HL-60 (cell line): ENCODE measurements around the gene AGAP6.
"Not testable (repeated sequence)": the region's sequence is repeated elsewhere in the genome, so short reads cannot be mapped to it uniquely, and the experiment has no call there.

ENCODE experiments used
- DNase-seq, 2 experiments: peaks; one replicate each; pipeline ENCODE4 v3.0.0-alpha.2; 2010 to 2020; ENCODE audit warnings: low read depth in 1 of 2, low spot score in 1 of 2
- H3K27ac ChIP-seq: fragments of 250-450 bp; sonication (Bioruptor Pico); replicated peaks from 2 replicates; pipeline ENCODE4 v1.5.1; 2020; ENCODE audit warnings: mild to moderate bottlenecking, moderate library complexity
- H3K27me3 ChIP-seq: fragments of 250-450 bp; sonication (Bioruptor Pico); 2 replicates; pipeline ENCODE4 v1.5.1; 2021; ENCODE audit warnings: mild to moderate bottlenecking, moderate library complexity; ENCODE audit not compliant: insufficient read depth, poor library complexity, severe bottlenecking
- H3K4me3 ChIP-seq: replicated peaks from 2 replicates; pipeline ENCODE4 v1.5.1; 2011; ENCODE audit warnings: mild to moderate bottlenecking, control low read depth, low read length; ENCODE audit not compliant: insufficient read depth
- CTCF ChIP-seq: IDR thresholded peaks from one replicate; pipeline ENCODE4 v1.5.1; 2011; ENCODE audit warnings: low read length, control low read depth, inconsistent platforms; ENCODE audit not compliant: insufficient read depth
- GABPA ChIP-seq: IDR thresholded peaks from 2 replicates; pipeline ENCODE4 v1.6.1; 2012; ENCODE audit warnings: low read depth
- POLR2AphosphoS5 ChIP-seq: IDR thresholded peaks from 2 replicates; pipeline ENCODE4 v1.6.1; 2012; ENCODE audit warnings: low read depth
- SPI1 ChIP-seq: IDR thresholded peaks from 2 replicates; pipeline ENCODE4 v1.6.1; 2012; ENCODE audit warnings: low read depth, mild to moderate bottlenecking, borderline replicate concordance
- TF ChIP-seq, protein P1 (sequence below): IDR thresholded peaks from 2 replicates; pipeline ENCODE4 v1.6.1; 2012; ENCODE audit warnings: low read depth; ENCODE audit not compliant: insufficient replicate concordance

Gene AGAP6

GRCh38 chr10:50044941-50045664 lies 56.9 kb downstream of the AGAP6 start:
- TF ChIP-seq POLR2AphosphoS5 = no peak
- no peak for TF ChIP-seq GABPA
- no peak for TF ChIP-seq CTCF
- no peak for TF ChIP-seq SPI1
- TF ChIP-seq, protein P1, sequence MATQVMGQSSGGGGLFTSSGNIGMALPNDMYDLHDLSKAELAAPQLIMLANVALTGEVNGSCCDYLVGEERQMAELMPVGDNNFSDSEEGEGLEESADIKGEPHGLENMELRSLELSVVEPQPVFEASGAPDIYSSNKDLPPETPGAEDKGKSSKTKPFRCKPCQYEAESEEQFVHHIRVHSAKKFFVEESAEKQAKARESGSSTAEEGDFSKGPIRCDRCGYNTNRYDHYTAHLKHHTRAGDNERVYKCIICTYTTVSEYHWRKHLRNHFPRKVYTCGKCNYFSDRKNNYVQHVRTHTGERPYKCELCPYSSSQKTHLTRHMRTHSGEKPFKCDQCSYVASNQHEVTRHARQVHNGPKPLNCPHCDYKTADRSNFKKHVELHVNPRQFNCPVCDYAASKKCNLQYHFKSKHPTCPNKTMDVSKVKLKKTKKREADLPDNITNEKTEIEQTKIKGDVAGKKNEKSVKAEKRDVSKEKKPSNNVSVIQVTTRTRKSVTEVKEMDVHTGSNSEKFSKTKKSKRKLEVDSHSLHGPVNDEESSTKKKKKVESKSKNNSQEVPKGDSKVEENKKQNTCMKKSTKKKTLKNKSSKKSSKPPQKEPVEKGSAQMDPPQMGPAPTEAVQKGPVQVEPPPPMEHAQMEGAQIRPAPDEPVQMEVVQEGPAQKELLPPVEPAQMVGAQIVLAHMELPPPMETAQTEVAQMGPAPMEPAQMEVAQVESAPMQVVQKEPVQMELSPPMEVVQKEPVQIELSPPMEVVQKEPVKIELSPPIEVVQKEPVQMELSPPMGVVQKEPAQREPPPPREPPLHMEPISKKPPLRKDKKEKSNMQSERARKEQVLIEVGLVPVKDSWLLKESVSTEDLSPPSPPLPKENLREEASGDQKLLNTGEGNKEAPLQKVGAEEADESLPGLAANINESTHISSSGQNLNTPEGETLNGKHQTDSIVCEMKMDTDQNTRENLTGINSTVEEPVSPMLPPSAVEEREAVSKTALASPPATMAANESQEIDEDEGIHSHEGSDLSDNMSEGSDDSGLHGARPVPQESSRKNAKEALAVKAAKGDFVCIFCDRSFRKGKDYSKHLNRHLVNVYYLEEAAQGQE = no peak
- H3K27me3 ChIP-seq = no peaks in the 10 kb centered on the region
- no peak overlapping the region for H3K27ac ChIP-seq
- DNase-seq = no peak
- H3K4me3 ChIP-seq = no peak overlapping the region

DNA sequence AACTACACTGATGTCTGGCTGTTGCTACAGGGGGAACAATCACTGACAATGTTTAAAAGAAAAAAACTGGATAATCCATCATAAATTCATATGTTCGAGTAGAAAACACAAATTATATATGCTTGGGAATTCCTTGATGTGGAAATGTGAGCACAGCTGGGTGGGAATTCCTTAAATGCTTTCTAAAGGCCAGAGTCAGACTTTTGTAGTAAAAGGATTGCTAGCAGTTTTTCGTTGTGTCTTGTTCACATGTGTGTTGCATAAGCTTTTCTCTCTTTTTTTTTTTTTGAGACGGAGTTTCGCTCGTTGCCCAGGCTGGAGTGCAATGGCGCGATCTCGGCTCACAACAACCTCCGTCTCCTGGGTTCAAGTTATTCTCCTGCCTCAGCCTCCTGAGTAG lies 58.3 kb downstream of the AGAP6 start:
- H3K4me3 ChIP-seq, H3K27me3 ChIP-seq, DNase-seq, H3K27ac ChIP-seq: not testable (repeated sequence)

DNA sequence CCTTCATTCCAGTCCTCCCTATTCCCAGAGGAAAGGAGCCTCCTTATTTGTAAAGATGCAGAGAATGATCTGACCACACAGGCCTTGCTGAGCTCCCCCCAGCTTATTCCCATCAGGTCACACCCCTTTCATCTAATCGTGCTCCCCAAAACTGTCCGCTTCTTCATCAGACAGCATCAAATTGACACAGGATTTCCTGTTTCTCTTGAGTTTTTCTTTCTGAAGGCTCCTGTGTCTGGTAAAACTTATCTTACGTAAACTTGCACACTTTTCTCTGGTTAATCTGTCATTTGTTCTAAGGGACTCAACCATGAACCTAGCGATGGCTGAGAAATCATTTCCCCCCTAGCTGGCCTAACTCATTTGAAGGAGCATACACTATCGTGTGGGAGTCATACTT lies 59.4 kb downstream of the AGAP6 start:
- H3K4me3 ChIP-seq, DNase-seq, H3K27me3 ChIP-seq, H3K27ac ChIP-seq: not testable (repeated sequence)

DNA sequence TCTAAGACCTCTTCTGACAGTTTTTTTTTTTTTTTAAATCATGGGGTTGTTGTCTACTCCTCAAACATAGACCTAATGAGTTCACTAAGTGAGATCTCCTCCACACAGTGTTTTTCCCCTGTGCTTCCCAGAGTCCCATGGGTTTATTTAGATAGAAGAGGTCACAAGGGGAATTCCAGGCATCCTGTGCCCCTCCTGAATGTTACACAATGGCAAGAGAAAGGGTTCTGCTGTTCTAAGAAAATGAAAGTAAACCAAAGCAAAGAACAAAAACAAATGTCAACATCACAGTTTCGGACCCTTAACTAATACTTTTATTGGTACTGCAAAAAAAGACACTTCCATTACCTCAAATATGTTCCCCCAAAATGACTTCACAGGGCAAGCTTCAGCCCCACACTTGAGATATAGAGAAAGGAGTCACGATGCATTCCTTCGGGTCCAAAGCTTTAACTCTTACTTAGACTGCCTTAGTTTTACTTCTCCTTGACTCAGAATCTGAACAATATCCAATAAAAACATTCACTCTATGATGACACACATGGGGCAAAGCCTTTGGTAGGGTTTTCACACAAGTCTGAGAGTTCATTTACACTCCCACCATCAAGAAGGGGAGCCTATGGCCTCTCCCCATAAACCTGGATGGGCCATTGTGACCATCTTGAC lies 63.9 kb downstream of the AGAP6 start:
- not testable (repeated sequence) for DNase-seq, H3K27me3 ChIP-seq, H3K27ac ChIP-seq, H3K4me3 ChIP-seq

- not testable (repeated sequence) for H3K27me3 ChIP-seq, DNase-seq, H3K4me3 ChIP-seq, H3K27ac ChIP-seq
These were observed 64.7 kb downstream of the AGAP6 start for GRCh38 chr10:50052778-50053376.

GRCh38 chr10:50055494-50056292 lies 67.5 kb downstream of the AGAP6 start:
- H3K27ac ChIP-seq, H3K27me3 ChIP-seq, DNase-seq, H3K4me3 ChIP-seq: not testable (repeated sequence)

- not testable (repeated sequence) for DNase-seq, H3K4me3 ChIP-seq, H3K27me3 ChIP-seq, H3K27ac ChIP-seq
These were observed 68.4 kb downstream of the AGAP6 start for GRCh38 chr10:50056654-50057053.

GRCh38 chr10:50058727-50059126 lies 70.5 kb downstream of the AGAP6 start:
- not testable (repeated sequence) for DNase-seq, H3K27me3 ChIP-seq, H3K27ac ChIP-seq, H3K4me3 ChIP-seq

- not testable (repeated sequence) for H3K4me3 ChIP-seq, H3K27ac ChIP-seq, DNase-seq, H3K27me3 ChIP-seq
These were observed 71.7 kb downstream of the AGAP6 start for GRCh38 chr10:50059946-50060345.
